HG03575 (cell line): ENCODE measurements around the gene ZSWIM4.
"Not testable (repeated sequence)": the region's sequence is repeated elsewhere in the genome, so short reads cannot be mapped to it uniquely, and the experiment has no call there.

Experiments
- ATAC-seq: cut with Tn5 transposase; IDR thresholded peaks from one replicate; pipeline ENCODE4 v1.9.1; 2021; ENCODE audit not compliant: unreplicated experiment, insufficient number of reproducible peaks, low FRiP score; ENCODE audit errors: extremely low read depth

ZSWIM4 gene

DNA sequence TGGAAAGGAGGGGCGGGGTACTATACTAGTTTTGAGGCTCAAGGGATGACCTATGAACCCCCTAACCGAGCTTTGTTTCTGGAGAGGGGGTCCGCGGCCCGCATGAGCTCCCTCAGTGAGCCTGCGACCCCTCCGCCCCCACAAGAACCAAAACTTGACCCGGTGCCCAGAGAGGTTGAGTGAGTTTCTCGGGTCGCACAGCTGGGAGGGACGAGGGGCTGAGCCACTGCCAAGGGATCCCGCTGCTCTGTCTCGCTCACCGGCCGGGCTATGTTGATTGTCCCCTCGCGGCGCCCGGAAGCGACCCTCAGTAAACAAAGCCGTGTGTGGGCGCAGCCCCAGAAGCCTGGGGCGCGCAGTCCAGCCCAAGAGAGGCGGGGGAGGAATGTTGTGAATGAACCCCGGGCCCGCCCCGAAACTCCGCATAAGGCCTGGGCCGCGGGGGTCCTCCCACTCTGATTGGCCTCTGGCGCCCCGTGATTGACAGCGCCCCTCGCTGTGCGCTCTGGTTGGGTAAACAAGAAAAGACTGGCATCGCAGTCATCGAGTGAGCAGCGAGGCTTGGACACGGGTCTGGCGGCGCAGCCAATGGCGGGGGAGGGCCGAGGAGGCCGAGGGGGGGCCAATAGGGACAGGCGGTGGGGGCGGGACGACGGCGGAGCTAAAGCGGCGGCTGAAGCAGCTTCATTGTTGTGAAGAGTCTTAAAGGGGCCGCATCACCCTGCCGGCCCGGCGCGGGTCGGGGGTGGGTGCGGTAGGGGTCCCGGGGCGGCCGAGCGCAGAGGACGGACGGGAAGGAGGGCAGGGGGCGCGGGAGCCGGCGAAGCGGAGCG lies at the start of gene ZSWIM4:
TSS of gene ZSWIM4 (plus strand) at position 687 of the 833 bp plus-strand sequence. CDS start 206 bp downstream, outside the sequence.
- ATAC-seq, result peak; percentile 91

DNA sequence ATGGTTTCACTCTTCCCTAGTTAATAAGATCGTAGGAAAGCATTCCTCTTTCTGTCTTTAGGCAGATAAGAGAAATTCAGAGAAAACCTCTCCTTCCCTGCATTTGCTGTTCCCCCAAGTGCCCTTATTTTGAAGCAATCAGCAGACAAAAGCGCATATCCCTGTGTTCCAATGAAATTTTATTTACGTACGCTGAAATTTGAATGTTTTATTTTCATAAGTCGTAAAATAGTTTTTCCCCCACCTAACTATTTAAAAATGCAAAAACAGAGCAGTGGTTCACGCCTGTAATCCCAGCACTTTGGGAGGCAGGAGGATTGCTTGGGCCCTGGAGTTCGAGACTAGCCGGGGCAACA lies 48.2 kb upstream of the ZSWIM4 start:
- no peak for ATAC-seq

DNA sequence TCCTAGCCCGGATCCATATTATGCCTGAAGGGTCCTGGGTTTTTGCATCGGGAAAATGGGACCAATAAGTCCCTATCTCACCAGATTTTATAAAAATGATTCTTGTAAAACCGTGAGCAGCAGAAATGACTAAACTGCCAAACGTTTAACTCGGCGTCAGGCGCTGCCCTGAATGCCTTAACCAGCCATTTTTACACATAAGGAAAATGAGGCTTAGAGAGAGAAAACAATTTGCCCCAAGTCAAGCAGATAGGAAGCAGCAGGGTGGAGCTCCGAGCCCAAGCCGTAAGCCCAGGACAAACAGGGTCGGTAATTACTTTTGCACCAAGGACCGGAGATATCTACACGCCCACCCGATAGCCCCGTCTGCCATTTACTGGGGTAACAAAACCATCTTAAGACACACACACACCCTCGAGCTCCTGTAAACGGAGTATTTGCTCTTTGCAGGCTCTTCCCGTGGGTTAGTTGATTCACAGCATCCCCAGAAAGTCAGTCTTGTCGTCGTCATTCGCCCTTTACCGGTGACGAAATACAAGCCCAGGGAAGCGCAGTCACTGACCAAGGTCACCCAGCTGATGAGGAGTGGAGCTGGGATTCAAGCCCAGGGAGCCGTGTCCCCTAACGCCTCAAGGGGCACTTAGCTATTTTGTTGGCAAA lies 46.9 kb upstream of the ZSWIM4 start:
- ATAC-seq, result no peak

DNA sequence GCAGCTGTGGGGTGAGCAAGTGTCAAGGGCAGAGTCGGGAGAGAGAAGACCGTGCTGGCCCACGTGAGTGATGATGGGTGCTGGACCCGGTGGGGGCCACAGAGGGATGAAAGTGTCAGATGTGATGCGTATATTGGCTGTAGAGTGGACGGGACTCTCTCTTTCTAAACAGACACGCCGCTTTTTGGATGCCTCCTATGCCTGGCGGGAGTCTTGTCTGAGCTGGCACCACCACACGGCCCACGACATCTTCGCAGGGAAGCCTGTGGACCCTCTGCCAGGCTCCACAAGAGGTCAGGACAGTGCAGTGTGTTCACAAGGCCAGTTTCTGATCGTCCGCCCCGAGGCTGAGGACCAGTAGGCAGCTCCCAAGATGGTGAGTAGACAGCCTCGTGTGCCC lies 43.8 kb upstream of the ZSWIM4 start:
- no peak for ATAC-seq

DNA sequence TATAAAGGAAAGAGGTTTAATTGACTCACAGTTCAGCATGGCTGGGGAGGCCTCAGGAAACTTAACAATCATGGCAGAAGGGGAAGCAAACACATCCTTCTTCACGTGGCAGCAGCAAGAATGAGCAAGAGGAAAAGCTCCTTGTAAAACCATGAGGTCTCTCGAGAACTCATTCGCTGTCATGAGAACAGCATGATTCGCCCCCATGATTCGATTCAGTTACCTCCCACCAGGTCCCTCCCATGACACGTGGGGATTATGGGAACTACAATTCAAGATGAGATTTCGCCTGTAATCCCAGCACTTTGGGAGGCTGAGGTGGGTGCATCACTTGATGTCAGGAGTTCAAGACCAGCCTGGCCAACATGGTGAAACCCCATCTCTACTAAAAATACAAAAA lies 41.6 kb upstream of the ZSWIM4 start:
- not testable (repeated sequence) for ATAC-seq

DNA sequence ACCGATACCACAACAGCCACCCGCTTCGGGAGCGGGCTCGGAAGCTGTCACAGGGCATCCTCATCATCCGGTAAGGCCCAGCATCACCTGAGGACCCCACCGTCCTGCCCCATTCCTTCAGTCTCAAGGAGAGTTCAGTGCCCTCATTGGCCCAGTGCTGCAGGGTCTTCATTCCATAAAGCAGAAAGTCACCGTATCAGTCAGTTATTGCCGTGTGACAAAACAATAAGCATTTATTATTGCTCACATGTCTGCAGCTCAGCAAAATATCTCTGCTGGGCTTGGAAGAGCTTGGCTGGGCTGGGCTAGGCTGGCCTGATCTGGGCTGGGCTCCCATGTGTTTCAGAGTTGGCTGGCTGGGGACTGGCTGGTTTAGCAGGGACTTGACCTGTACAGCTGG lies 39.0 kb upstream of the ZSWIM4 start:
- ATAC-seq, result no peak

DNA sequence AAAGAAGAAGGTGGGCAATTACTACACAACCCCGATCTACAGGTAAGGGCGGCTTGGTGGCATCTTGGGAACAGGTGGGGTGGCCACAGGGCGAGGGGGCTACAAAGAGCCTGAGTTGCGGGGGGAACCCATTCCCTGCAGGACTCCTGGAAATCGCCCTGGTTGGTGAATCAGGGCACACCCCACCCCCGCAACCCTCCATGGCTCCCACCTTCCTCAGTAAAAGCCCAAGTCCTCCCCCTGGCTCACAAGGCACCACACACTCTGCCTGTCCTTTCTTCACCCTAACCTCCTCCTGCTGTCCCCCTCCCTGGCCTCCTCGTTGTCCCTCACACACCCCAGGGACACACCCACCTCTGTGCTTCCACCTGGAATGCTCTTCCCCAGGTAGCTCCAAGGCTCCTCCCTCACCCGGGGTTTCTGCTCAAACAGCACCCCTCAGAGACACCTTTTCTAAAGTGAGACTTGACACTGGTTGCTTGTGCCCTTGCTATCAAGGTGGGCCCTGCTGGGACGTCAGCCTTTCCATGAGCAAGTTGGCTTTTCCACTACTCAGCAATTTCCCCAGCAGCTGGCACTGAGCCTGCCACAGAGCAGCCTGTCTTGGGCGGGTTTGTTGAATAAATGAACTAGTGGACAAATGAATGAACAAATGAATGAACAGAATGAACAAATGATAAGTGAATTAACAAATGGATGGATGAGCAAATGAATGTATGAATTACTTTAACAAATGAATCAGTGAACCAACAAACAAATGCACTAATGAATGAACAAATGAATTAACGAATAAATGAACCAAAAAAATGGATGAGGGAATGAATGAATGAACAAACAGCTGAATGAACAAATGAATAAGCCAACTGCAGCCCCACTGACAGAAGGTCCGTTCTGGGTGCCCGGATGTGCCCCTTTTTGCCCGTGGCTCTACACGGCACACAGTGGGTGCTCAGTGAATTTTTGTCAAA lies 37.2 kb upstream of the ZSWIM4 start:
- ATAC-seq, result no peak

DNA sequence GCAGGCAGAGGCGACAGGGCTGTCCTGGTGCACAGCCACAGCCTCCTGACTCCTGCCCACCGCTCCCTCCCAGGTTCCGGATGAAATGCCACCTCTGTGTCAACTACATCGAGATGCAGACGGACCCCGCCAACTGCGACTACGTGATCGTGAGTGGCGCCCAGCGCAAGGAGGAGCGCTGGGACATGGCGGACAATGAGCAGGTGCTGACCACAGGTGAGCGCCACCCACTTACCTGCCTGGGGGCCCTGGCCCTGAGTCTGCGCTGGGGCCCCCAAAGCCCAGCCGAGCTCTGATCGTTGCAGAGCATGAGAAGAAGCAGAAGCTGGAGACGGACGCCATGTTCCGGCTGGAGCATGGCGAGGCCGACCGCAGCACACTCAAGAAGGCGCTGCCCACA lies 36.4 kb upstream of the ZSWIM4 start:
- no peak for ATAC-seq

DNA sequence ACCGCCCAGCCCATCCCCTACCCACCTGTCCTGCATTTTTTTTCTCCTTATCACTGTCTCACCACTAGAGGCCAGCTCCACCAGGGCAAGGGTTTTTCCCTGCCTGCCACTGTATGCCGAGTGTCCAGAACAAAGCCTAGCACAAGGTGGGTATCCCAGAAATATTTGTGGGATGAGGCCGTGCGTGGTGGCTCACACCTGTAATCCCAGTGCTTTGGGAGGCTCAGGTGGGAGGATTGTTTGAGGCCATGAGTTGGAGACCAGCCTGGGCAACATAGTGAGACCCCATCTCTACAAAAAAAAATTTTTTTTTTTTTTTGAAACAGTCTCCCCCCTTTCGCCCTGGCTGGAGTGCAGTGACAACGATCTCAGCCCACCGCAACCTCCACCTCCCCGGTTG lies 33.8 kb upstream of the ZSWIM4 start:
- ATAC-seq, result no peak

DNA sequence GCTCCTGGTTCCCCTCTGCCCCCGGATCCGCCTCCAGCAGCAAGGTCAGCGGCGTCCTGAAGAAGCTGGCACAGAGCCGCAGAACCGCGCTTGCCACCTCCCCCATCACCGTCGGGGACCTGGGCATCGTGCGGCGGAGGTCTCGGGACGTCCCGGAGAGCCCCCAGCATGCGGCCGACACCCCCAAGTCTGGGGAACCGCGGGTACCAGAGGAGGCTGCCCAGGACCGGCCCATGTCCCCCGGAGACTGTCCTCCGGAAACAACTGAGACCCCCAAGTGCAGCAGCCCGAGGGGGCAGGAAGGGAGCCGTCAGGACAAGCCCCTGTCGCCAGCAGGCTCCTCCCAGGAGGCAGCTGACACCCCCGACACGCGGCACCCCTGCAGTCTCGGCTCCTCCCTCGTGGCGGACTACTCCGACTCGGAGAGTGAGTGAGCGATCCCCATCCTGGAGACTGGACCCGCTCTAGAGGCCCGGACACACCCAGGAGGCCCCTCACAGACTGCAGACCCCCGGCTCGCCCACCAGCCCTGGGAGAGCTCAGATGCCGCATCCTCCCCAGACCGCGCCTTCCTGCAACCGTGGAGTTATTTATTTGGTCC lies 32.5 kb upstream of the ZSWIM4 start:
- ATAC-seq, result no peak

DNA sequence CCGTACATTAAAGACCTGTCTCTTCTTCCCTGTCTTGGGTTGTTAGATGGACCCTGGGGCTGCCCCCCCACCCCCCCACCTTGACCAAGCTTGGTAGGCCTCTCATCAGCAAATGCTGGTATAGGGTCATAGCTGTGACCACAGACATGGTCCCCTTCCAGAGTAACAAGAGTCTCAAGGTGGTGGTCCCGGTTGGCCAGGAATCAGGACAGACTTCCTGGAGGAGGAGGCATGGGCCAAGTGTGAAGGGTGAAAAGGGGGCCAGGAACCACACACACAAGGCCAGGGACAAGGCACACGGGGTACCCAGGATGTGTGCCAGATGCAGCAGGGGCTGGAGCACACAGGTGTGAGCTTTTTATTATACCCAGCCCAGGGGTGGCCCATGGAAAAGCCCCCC lies 32.0 kb upstream of the ZSWIM4 start:
- ATAC-seq, result no peak

DNA sequence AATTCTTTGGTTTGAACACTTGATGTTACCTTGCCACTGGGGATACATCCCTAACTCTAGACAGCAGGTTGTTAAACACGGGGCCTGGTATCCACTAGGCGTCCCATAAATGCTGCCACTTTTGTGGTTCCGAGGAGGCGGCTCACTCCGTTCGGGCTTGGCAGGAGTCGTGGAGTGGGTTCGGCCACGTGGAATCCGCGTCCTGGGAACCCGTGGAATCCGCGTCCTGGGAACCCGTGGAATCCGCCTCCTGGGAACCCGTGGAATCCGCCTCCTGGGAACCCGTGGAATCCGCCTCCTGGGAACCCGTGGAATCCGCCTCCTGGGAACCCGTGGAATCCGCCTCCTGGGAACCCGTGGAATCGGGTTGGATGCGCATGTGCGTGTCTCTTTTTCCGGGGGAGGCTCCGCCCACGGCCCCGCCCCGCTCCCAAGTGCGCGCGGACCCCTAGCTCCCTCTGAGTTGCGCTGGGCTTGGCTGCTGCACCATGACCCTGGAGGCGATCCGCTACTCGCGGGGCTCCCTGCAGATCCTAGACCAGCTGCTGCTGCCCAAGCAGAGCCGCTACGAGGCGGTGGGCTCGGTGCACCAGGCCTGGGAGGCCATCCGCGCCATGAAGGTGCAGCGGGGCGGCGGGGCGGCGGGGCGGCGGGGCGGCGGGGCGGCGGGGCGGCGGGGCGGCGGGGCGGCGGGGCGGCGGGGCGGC lies 31.0 kb upstream of the ZSWIM4 start, which contains the start of gene MRI1:
TSS of gene MRI1 (plus strand) at position 422 of the 707 bp plus-strand sequence. CDS start at position 489, 67 bp downstream.
- no peak for ATAC-seq

DNA sequence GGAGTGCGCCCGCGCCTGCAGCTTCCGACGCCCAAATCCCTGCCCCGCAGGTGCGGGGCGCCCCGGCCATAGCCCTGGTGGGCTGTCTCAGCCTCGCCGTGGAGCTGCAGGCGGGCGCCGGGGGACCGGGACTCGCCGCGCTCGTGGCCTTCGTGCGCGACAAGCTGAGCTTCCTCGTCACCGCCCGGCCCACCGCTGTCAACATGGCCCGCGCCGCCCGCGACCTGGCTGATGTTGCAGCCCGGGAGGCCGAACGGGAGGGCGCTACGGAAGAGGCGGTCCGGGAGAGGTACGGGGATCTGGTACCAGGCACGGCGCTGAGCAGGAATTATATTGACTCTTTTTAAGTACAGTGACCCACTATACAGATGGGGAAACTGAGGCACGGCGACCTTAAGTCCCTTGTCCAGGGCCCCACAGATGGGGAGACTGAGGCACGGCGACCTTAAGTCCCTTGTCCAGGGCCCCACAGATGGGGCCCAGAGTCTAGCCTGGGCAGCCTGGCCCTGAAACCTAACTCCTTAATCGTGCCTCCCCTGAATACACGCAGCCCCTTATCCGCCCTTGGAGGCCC lies 30.3 kb upstream of the ZSWIM4 start:
- no peak for ATAC-seq

DNA sequence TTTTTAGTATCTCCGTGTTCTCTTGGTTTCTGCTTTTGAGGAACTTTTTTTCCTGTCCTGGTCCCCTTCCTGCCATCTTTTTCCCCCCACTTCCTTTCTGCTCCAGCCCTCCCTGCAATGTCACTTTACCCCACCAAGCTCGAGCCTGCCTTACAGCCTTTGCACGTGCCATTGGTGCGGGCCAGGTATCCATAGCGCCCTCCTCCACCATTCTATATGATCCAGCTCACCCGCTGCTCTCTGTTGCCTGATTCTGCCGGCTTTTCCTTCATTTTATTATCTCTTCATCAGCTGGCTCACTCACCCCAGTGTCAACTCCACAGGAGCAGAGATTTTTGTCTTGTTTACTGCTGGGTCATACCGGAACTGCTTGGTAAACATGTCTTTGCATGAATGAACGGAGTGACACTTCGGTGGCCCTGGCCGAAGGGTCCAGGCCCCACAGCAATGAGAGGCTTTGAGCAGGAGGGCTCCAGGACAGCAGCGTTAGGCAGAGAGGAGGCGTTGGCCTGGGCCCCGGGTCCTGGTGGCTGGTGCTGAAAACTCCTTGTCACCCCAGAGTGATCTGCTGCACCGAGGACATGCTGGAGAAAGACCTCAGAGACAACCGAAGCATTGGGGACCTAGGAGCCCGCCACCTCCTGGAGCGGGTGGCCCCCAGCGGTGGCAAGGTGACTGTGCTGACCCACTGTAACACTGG lies 29.7 kb upstream of the ZSWIM4 start:
- ATAC-seq, result no peak

DNA sequence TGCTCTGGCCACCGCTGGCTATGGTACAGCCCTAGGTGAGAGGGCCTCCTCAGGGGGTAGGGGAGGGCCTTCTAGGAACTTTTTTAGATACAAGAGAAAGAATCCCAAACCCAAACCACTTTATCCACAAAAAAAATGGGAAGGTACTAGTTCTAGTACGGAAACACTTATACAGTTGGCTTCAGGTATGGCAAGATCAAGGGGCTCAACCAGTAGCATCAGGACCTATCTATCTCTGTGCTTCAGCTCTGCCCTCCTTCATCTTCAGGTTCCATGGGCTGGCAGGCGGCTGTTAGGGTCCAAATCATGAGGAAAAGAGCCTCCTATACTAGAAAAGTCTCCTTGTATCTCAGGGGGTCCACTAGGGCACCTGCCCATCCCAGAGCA lies 29.2 kb upstream of the ZSWIM4 start:
- ATAC-seq, result no peak

DNA sequence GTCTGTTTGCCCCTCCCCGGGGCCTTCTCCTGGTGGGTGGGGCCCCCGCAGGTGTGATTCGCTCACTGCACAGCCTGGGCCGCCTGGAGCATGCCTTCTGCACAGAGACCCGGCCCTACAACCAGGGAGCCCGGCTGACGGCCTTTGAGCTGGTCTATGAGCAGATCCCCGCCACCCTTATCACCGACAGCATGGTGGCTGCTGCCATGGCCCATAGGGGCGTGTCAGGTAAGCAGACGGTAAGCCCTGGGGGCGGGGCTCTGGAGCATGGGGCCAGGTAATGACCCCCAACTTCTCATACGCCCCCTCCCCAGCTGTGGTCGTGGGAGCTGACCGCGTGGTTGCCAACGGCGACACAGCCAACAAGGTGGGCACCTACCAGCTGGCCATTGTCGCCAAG lies 26.7 kb upstream of the ZSWIM4 start:
- no peak for ATAC-seq

DNA sequence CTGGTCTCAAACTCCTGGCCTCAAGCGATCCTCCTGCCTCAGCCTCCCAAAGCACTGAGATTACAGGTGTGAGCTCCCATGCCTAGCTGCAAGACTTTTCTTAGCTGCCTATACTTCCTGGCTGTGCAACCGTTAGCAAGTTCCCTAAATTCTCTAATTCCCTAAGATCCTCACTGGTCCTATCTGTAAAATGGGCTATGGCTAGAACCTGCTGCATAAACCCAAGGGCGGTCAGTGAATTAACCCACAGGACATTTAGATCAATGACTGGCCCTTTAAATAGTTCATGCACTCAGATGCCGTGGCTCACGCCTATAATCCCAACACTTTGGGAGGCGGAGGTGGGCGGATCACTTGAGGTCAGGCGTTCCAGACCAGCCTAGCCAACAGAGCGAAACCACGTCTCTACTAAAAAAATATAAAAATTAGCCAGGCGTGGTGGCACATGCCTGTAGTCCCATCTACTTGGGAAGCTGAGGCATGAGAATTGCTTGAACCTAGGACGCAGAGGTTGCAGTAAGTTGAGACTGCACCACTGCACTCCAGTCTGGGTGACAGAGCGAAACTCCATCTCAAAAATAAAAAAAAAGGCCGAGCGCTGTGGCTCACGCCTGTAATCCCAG lies 25.1 kb upstream of the ZSWIM4 start:
- no peak for ATAC-seq
